Dermis blood vessel endothelial cell (primary cell): ENCODE results near the gene TRAF7. TPM values are rescaled to one million over a fixed set of nuclear protein-coding genes. Genes with fewer than 3 reads are reported as not detected.

ENCODE experiments used
- DNase-seq: peaks from one replicate; pipeline ENCODE4 v3.0.0; 2010
- total RNA-seq: library from RNA; depleted of rRNA; stranded (reverse); fragments of >200 nt; gene quantifications from 2 replicates; pipeline ENCODE4 v1.2.3, GENCODE V29; 2014

TRAF7 gene
- total RNA-seq, 1 donor from 2014 or later: 110 TPM

GRCh38 chr16:2148714-2149629 lies 6.6 kb upstream of the TRAF7 start:
- no peak for DNase-seq

GRCh38 chr16:2149630-2150417 lies 5.8 kb upstream of the TRAF7 start:
- DNase-seq: no peak

- no peak for DNase-seq
Measured at GRCh38 chr16:2150418-2151187, 5.0 kb upstream of the TRAF7 start.

GRCh38 chr16:2151188-2152091 lies 4.1 kb upstream of the TRAF7 start:
- DNase-seq: no peak

- DNase-seq: no peak
Measured at GRCh38 chr16:2152695-2153506, 2.7 kb upstream of the TRAF7 start.

DNA sequence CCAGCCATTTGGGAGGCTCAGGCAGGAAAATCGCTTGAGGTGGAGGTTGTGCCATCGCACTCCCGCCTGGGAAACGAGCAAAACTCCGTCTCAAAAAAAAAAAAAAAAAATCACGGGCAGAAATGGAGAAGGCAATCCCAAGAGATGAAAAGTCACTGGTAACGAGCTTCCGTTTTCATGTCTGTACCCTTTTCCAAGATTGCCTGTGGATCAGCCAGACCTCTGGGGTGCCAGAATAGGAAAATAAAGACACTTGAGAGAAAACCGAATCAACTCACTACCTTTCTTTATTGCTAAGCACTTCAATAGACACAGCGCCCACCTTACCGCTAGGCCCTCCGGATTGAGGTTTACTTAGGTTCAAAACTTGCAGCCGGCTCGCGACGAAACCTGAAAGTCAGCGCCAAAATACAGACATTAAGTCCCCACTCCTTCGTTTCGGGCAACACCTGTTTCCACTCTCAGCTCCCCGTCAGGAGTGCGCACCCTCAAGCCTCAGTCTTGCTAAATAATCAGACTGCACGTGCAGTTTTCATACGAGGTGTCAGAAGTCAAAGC lies 970 bp upstream of the TRAF7 start:
- peak; percentile 36 for DNase-seq

DNA sequence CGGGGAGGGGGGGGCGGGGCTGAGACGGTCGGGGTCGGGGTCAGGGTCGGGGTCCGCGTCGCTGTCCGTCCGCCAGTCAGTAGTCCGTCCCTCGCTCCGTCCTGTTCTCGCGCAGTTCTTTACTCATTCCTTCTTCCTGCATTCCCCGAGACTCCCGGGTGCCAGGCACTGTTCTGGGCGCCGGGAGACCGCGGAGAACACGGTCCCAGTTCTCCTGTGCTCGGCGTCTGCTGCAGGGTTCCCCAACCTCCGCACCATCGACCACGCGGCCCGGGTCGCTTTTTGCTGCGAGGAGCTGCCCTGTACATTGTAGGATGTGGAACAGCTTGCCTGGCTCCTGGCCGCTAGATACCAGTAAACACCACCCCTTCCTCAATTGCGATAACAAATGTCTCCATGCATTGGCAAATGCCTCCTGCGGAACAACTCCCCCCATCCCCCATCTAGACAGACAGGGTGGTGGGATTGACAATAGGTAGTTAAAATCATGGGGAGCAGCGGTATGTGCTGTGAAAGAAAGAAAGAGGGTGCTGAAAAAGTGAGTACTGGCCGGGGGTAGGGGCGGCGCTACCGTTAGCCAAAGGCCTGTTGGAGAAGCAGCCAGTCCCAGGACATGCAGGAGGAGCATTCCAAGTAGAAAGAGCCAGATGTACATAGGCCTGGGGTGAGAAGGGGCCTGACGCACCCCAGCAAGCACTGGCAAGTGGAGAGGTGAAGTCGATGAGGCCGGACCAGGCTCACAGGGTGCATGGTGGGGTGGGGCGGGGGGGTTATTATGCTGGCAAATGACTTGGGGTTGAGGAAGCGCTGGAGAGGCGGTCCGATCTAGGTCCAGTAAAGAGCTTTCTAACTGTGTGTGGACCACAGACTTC lies 631 bp downstream of the TRAF7 start:
- DNase-seq: peak; percentile 63

DNA sequence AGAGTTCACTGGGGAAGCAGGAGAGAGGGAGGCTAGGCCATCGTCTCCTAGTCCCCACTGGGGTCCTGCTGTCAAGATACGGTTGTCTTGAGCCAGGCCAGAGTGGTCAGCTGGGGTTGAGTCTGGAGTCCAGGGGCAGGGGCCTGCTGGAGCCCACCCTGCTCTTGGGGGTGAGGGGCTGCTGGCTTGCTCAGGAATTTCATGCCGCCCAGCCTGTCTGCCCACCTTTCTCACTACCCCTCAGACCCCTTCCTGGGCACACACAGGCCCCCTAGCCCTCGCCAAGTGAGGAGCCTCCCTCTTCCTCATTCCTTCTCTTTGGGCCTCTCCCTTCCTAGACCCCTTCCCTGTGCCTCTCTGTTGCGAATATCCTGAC lies 1.3 kb downstream of the TRAF7 start:
- no peak for DNase-seq

- no peak for DNase-seq
Measured at GRCh38 chr16:2157480-2158261, 2.1 kb downstream of the TRAF7 start.

GRCh38 chr16:2158262-2158638 lies 2.7 kb downstream of the TRAF7 start:
- DNase-seq: no peak

DNA sequence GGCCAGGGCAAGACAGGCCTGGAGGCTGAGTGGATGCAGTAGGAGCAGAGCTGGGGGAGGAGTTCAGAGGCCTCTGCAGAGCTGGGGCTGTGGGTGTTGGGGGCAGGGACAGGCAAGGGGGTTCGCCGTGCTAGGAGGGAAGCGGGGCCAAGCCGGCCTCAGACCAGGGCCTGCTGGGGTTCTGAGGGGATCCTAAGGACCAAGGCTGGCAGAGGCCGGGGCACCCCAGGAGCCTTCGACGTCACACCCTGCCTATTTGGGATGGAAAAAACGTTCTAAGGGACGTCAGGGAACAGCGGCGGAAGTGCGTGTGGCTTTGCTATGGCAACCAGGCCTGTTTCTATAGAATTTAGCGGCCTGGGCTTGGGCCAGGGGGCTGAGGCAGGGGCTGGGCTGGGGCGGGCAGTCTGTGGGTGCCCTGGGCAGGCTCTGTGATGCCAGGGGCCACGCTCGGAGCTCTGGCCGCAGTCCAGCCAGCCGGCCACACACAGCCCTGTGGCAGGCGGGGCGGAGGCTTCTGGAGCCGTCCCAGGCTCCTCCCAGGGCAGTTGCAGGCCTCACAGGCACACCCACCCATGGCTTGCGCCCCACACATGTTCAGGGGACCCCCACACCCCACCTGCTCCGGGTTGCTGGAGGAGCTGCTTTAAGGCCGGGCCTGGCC lies 3.7 kb downstream of the TRAF7 start:
- peak; percentile 83 for DNase-seq

GRCh38 chr16:2160915-2161551 lies 5.5 kb downstream of the TRAF7 start:
- DNase-seq: no peak

DNA sequence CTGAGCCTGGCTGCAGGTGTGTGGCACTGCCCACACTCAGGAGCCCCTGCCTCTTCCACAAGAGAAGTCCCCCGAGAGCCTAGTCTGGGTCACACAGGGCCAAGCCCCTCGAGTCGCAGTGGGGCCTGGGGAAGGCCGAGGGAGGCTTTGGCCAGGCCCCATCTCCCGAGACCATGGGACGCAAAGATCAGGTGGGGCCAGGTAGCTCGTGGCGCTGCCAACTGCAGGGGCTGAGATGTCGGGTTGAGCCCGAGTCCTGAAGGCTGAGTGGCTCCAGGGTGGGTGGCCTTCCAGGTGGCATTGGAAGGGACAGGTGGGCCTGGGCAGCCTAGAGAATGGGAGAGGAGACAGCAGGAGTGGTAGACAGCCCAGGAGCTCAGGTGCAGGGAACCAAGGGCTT lies 6.3 kb downstream of the TRAF7 start:
- no peak for DNase-seq

DNA sequence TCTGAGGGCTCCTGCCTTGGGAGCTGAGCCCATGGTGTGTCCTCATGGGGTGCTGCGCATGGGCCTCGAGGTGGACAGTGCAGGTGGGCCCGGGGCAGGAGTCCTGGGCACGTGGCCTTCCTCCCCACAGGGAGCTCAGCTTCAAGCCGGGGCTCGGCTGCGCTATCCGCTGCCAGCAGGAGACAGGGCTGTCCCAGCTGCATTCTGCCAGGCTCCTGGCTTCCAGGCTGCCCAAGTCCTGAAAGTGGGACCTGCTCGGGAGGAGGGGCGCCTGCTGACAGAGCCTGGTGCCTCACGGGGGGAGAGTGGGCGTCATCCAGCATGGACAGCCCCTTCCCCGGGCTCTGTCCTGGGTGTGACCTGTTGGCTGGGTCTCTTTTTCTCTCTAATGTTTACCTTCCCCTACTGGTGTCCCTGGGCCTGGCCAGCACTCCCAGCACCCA lies 7.1 kb downstream of the TRAF7 start:
- DNase-seq: no peak

GRCh38 chr16:2163211-2163881 lies 7.8 kb downstream of the TRAF7 start:
- no peak for DNase-seq

DNA sequence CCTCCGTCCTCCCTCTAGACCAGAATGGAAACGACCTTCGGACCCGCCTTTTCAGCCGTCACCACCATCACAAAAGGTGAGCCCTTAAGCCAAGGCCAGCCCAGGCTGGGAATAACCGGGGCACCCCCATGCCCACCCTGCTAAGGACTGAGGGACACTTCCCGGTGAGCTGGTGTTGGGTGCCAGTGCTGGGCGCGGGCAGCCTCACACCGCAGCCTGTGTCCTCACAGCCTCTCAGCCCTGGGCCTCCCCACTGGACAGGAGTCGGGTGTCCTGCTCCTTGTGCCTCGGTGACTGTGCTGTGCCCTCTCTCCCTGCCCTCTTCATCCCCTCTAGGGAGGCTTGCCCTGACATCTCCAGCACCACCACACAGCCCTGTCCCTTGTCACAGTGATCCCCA lies 10.3 kb downstream of the TRAF7 start:
- DNase-seq: no peak
